DOHH2 (cell line): ENCODE results near the gene QPCTL.

Experiments used
- H3F3A ChIP-seq: fragments of 200-600 bp; sonication (generic), shearing (Covaris generic); 2 replicates; pipeline ENCODE4 v1.6.0; 2016; ENCODE audit warnings: antibody characterized with exemption, mild to moderate bottlenecking; ENCODE audit not compliant: control insufficient read depth, insufficient read depth
- H3K27ac ChIP-seq: fragments of 200-600 bp; sonication (generic); 2 replicates; pipeline ENCODE4 v1.5.1; 2014; ENCODE audit warnings: low read depth, mild to moderate bottlenecking, low read length, moderate library complexity
- H3K27me3 ChIP-seq: fragments of 200-600 bp; sonication (generic); 2 replicates; pipeline ENCODE4 v1.6.1; 2014; ENCODE audit warnings: mild to moderate bottlenecking, low read length, mixed read lengths; ENCODE audit not compliant: control insufficient read depth
- H3K36me3 ChIP-seq: fragments of 200-600 bp; sonication (generic); 2 replicates; pipeline ENCODE4 v1.6.1; 2014; ENCODE audit warnings: mild to moderate bottlenecking, low read length, moderate library complexity, mixed read lengths; ENCODE audit not compliant: control insufficient read depth
- H3K4me1 ChIP-seq: fragments of 200-600 bp; sonication (generic); 2 replicates; pipeline ENCODE4 v1.6.1; 2014; ENCODE audit warnings: mild to moderate bottlenecking, low read length, mixed read lengths; ENCODE audit not compliant: control insufficient read depth
- H3K4me2 ChIP-seq: fragments of 200-600 bp; sonication (generic); 2 replicates; pipeline ENCODE4 v1.6.0; 2014; ENCODE audit warnings: mild to moderate bottlenecking, low read length, moderate library complexity
- H3K4me3 ChIP-seq: fragments of 200-600 bp; sonication (generic); 2 replicates; pipeline ENCODE4 v1.5.1; 2014; ENCODE audit warnings: mild to moderate bottlenecking, low read length, mixed read lengths
- H3K79me2 ChIP-seq: fragments of 200-600 bp; sonication (generic); 2 replicates; pipeline ENCODE4 v1.6.1; 2014; ENCODE audit warnings: mild to moderate bottlenecking, low read length, mixed read lengths; ENCODE audit not compliant: control insufficient read depth
- H3K9me2 ChIP-seq: fragments of 200-600 bp; sonication (generic); replicated peaks from 2 replicates; pipeline ENCODE4 v1.6.1; 2014; ENCODE audit warnings: mild to moderate bottlenecking, low read length, mixed read lengths; ENCODE audit not compliant: control insufficient read depth
- H3K9me3 ChIP-seq: fragments of 200-600 bp; sonication (generic); 2 replicates; pipeline ENCODE4 v1.6.1; 2014; ENCODE audit warnings: antibody characterized with exemption, low read length, mixed read lengths; ENCODE audit not compliant: control insufficient read depth, insufficient read depth
- H4K20me1 ChIP-seq: fragments of 200-600 bp; sonication (generic); 2 replicates; pipeline ENCODE4 v1.6.0; 2014; ENCODE audit warnings: low read depth, mild to moderate bottlenecking, antibody characterized with exemption, low read length, moderate library complexity; ENCODE audit not compliant: control insufficient read depth, insufficient read depth
- CTCF ChIP-seq: fragments of 200-600 bp; sonication (generic); IDR thresholded peaks from one replicate; pipeline ENCODE4 v1.5.1; 2014; ENCODE audit warnings: antibody characterized with exemption, mild to moderate bottlenecking, low read depth, low read length; ENCODE audit not compliant: poor library complexity, severe bottlenecking
- EZH2phosphoT487 ChIP-seq: fragments of 200-600 bp; sonication (generic); IDR thresholded peaks from 2 replicates; pipeline ENCODE4 v1.6.1; 2017; ENCODE audit warnings: borderline replicate concordance, mild to moderate bottlenecking, antibody characterized with exemption, low read length, moderate library complexity, mixed read lengths

The QPCTL gene

GRCh38 chr19:45692187-45693105, at the start of gene QPCTL:
QPCTL (plus strand) TSS chr19:45692666; CDS start chr19:45692704, 38 bp downstream.
- Histone ChIP-seq H3K4me1 (peaks cover 15% of the 10 kb centered on the region), H4K20me1 (peaks cover 9% of the 10 kb centered on the region), H3K27me3 (no peaks in the 10 kb centered on the region), H3K27ac (peak within 1 kb of the TSS; percentile 77), H3K9me3 (no peaks in the 10 kb centered on the region), H3K4me2 (peak within 1 kb of the TSS; percentile 95), H3F3A (no peaks in the 10 kb centered on the region), H3K79me2 (peaks cover 58% of the 10 kb centered on the region), H3K4me3 (peak within 1 kb of the TSS; percentile 99), H3K9me2 (no peaks in the 10 kb centered on the region), H3K36me3 (peaks cover 63% of the 10 kb centered on the region)
- no peak for TF ChIP-seq EZH2phosphoT487
- TF ChIP-seq CTCF = no peak

GRCh38 chr19:45643024-45643926, 49.2 kb upstream of the QPCTL start:
- H3K27ac ChIP-seq = peak overlapping the region; percentile 83
- peaks cover 57% of the 10 kb centered on the region for H3K4me1 ChIP-seq
- peaks cover 18% of the 10 kb centered on the region for H3K27me3 ChIP-seq
- peaks cover 2% of the 10 kb centered on the region; the same call in 1 of the 2 replicates for H3K36me3 ChIP-seq
- TF ChIP-seq CTCF = peak; percentile 99
- no peak for TF ChIP-seq EZH2phosphoT487
- no peaks in the 10 kb centered on the region for H3K9me2 ChIP-seq
- peaks cover 2% of the 10 kb centered on the region; the same call in 1 of the 2 replicates for H3K79me2 ChIP-seq
- H4K20me1 ChIP-seq = no peaks in the 10 kb centered on the region
- peak overlapping the region; percentile 94 for H3K4me2 ChIP-seq
- peaks cover 21% of the 10 kb centered on the region for H3F3A ChIP-seq
- peak overlapping the region; percentile 53 for H3K4me3 ChIP-seq
- H3K9me3 ChIP-seq = no peaks in the 10 kb centered on the region

- H3K9me3 ChIP-seq = no peaks in the 10 kb centered on the region
Observed at GRCh38 chr19:45643927-45644771, 48.3 kb upstream of the QPCTL start.

More at GRCh38 chr19:45643927-45644771, 48.3 kb upstream of the QPCTL start:
- H3K4me2 ChIP-seq = peak overlapping the region; percentile 94; the same call in 1 of the 2 replicates
- H3K4me3 ChIP-seq = no peak overlapping the region
- peaks cover 51% of the 10 kb centered on the region for H3K4me1 ChIP-seq
- no peaks in the 10 kb centered on the region for H3K36me3 ChIP-seq
- H3K27me3 ChIP-seq = peaks cover 18% of the 10 kb centered on the region
- H3K79me2 ChIP-seq = no peaks in the 10 kb centered on the region
- TF ChIP-seq EZH2phosphoT487 (no peak), CTCF (no peak)
- H4K20me1 ChIP-seq = no peaks in the 10 kb centered on the region
- peaks cover 21% of the 10 kb centered on the region for H3F3A ChIP-seq
- H3K9me2 ChIP-seq = no peaks in the 10 kb centered on the region
- no peak overlapping the region for H3K27ac ChIP-seq
